ENCODE measurements around the gene PCGF3. TPM values are rescaled to one million over a fixed set of nuclear protein-coding genes. Genes with fewer than 3 reads are reported as not detected.

The PCGF3 gene
- total RNA-seq, 1 experiment from 2014 or later = 31.5 TPM

- 0 out of 2 replicates have a peak, but pooled peaks cover 4% of the 10 kb centered on the region for H3K4me1 ChIP-seq (ENCODE audit: insufficient read depth, low read length)
- ChIA-PET CTCF (no interaction called here), POLR2A (ENCODE audit: unreplicated experiment) (no interaction called here)
- TF ChIP-seq EZH2 (IDR thresholded peaks at IDR 0.05; ENCODE audit: low read length, unreplicated experiment) (no peak), EZH2phosphoT487 (IDR thresholded peaks at IDR 0.05; ENCODE audit: borderline replicate concordance, low read length) (no peak), CTCF (conservative IDR thresholded peaks at IDR 0.05; ENCODE audit: low read depth, low read length) (no peak)
- no peak for DNase-seq
- H3K27ac ChIP-seq (ENCODE audit: low read length) = no peak overlapping the region
- H2AFZ ChIP-seq (ENCODE audit: low read length) = no peak overlapping the region
- no peaks in the 10 kb centered on the region for H4K20me1 ChIP-seq (ENCODE audit: low read length)
- H3K27me3 ChIP-seq (ENCODE audit: low read length) = no peaks in the 10 kb centered on the region
- no peaks in the 10 kb centered on the region for H3F3A ChIP-seq (ENCODE audit: low read length, unreplicated experiment)
- no peak overlapping the region for H3K4me2 ChIP-seq (ENCODE audit: low read length)
- no peaks in the 10 kb centered on the region for H3K9me3 ChIP-seq (ENCODE audit: low read length)
- BruUV-seq (replicated peaks) = no TSS peak
- H3K4me3 ChIP-seq (ENCODE audit: low read length) = no peak overlapping the region
- intact Hi-C loops (cut with micrococcal nuclease) = no loop called here
- H3K9ac ChIP-seq (ENCODE audit: low read length) = no peak overlapping the region
- ATAC-seq = no peak
- no peaks in the 10 kb centered on the region for H3K36me3 ChIP-seq (ENCODE audit: low read depth, low read length)
- H3K9me2 ChIP-seq (replicated peaks; ENCODE audit: low read length) = no peaks in the 10 kb centered on the region
- peaks cover under 1% of the 10 kb centered on the region; the same call in 1 of the 2 replicates for H3K79me2 ChIP-seq (ENCODE audit: low read length)
Measured at GRCh38 chr4:700587-701264, 4.9 kb upstream of the PCGF3 start.

- intact Hi-C loops (cut with micrococcal nuclease) = no loop called here
- BruUV-seq (replicated peaks) = no TSS peak
- Histone ChIP-seq H3K4me2 (ENCODE audit: low read length) (no peak overlapping the region), H4K20me1 (ENCODE audit: low read length) (no peaks in the 10 kb centered on the region), H3K27me3 (ENCODE audit: low read length) (no peaks in the 10 kb centered on the region), H3K36me3 (ENCODE audit: low read depth, low read length) (no peaks in the 10 kb centered on the region), H3K9me2 (replicated peaks; ENCODE audit: low read length) (no peaks in the 10 kb centered on the region), H3K9me3 (ENCODE audit: low read length) (no peaks in the 10 kb centered on the region), H3F3A (ENCODE audit: low read length, unreplicated experiment) (no peaks in the 10 kb centered on the region), H3K27ac (ENCODE audit: low read length) (no peak overlapping the region), H3K4me1 (ENCODE audit: insufficient read depth, low read length) (0 out of 2 replicates have a peak, but pooled peaks cover 4% of the 10 kb centered on the region), H3K4me3 (ENCODE audit: low read length) (no peak overlapping the region), H3K9ac (ENCODE audit: low read length) (no peak overlapping the region), H2AFZ (ENCODE audit: low read length) (no peak overlapping the region), H3K79me2 (ENCODE audit: low read length) (peaks cover 18% of the 10 kb centered on the region)
- TF ChIP-seq EZH2 (IDR thresholded peaks at IDR 0.05; ENCODE audit: low read length, unreplicated experiment) = no peak
- no peak for TF ChIP-seq CTCF (conservative IDR thresholded peaks at IDR 0.05; ENCODE audit: low read depth, low read length)
- TF ChIP-seq EZH2phosphoT487 (IDR thresholded peaks at IDR 0.05; ENCODE audit: borderline replicate concordance, low read length) = no peak
- no peak for ATAC-seq
- DNase-seq = no peak
- ChIA-PET CTCF (no interaction called here), POLR2A (ENCODE audit: unreplicated experiment) (no interaction called here)
Measured at GRCh38 chr4:702618-703048, 3.0 kb upstream of the PCGF3 start.
